ENCODE results near the gene HEPN1.

Gene HEPN1

DNA sequence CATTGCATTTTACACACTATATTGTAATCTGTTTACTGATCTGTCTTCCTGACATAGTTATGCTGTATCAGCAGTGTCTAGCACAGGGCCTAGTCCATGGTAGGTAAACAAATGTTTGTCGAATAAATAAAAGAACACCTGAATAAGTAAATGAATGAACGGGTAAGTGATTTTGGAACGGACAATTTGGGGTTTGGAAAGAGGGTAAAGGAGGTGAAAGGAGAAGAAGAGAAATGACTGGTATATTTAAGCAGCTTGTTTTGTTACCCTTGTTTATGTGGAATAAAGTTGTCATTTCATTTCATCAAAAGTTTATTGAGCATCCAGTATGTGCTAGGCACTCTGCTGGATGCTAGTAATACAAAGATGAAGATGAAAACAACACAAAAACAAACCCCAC is at the start of gene HEPN1:
Gene HEPN1, plus strand, starts transcription at position 301 of the 400 bp plus-strand sequence.
- no peak for DNase-seq (ENCODE audit: low read depth)

GRCh38 chr11:124869331-124869730 is 49.7 kb upstream of the HEPN1 start:
- no peak for DNase-seq (ENCODE audit: low read depth)

- no peak for DNase-seq (ENCODE audit: low read depth)
These were observed 49.1 kb upstream of the HEPN1 start for GRCh38 chr11:124869856-124870387.

- no peak for DNase-seq (ENCODE audit: low read depth)
These were observed 48.6 kb upstream of the HEPN1 start for GRCh38 chr11:124870430-124870829.

DNA sequence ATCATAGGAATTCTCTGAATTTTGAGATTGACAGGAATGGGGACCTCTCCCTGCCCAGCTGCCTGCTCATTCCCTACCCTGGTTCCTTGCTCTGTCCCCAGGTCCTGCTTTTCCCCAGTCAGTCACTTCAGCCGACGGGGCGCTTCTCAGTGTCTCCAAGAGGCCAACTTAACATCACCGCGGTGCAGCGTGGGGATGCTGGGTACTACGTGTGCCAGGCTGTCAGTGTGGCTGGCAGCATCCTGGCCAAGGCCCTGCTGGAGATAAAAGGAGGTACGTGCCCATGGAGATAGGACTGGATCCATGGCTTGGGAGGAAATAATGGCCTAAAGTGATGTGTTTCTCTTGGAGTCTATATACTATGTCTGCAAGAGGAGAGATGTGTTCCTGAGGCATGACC is 46.8 kb upstream of the HEPN1 start:
- DNase-seq (ENCODE audit: low read depth) = no peak

DNA sequence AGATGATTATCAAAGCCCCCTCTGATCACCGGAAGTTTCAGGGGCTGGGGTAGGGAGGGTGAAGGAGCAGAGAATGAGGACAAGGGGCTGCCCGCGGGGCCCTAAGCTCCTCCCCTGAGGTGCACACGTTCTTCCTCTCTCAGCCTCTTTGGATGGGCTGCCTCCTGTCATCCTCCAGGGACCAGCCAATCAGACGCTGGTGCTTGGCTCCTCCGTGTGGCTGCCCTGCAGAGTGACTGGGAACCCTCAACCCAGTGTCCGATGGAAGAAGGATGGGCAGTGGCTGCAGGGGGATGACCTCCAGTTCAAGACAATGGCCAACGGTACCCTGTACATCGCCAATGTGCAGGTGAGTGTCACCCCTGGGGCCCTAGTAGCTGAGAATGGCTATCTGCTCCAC is 46.3 kb upstream of the HEPN1 start:
- DNase-seq (ENCODE audit: low read depth) = no peak

DNA sequence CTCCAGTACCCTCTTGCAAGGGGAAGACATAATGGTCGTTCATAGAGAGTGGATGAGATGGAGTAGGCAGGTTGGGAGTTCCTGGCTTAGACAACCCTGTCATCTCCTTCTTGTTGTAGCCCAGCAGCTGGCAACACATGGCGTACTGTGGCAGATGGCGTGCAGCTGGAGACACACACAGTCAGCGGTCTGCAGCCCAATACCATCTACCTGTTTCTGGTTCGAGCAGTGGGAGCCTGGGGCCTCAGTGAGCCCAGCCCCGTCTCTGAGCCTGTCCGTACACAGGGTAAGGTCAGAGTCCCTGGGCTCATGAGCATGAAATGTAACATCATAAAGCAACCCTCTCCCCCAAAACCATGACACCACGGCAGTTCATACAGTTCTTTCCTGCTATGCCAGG is 45.1 kb upstream of the HEPN1 start:
- DNase-seq (ENCODE audit: low read depth) = no peak

GRCh38 chr11:124874571-124875255 is 44.3 kb upstream of the HEPN1 start:
- DNase-seq (ENCODE audit: low read depth) = no peak

- no peak for DNase-seq (ENCODE audit: low read depth)
These were observed 43.6 kb upstream of the HEPN1 start for GRCh38 chr11:124875401-124875800.

DNA sequence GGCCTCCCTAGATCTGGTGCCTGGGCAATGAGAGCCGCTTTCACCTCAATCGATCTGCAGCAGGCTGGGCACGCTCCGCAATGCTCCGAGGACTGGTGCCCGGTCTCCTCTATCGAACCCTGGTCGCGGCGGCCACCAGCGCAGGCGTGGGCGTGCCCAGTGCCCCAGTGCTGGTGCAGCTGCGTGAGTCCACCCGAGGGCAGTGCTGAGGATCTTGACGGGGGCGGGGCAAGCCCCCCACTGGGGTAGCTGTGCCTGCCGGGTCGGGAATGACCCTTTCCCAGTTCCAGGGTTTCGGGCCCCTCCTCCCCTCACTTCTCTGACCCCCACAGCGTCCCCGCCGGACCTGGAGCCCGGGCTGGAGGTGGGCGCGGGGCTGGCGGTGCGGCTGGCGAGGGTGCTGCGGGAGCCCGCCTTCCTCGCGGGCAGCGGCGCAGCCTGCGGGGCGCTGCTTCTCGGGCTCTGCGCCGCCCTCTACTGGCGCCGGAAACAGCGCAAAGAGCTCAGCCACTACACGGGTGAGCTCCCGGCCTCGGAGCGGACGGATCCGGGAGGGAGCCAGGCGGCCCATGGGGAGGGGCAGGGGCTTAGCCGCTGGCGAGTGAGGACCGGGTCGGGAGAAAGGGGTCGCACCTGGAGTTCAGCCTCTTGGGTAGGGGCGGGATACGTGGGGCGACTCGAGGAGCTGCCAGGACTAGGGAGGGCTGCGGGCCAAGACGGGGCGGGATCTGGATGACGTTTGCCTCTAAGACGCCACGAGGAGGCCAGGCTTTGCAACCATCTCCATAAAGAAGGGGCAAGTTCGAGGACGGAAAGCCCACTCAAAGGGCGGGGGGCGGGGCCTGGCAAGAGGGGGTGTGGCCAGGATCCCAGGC is 42.9 kb upstream of the HEPN1 start:
- peak; percentile 43 for DNase-seq (ENCODE audit: low read depth)

DNA sequence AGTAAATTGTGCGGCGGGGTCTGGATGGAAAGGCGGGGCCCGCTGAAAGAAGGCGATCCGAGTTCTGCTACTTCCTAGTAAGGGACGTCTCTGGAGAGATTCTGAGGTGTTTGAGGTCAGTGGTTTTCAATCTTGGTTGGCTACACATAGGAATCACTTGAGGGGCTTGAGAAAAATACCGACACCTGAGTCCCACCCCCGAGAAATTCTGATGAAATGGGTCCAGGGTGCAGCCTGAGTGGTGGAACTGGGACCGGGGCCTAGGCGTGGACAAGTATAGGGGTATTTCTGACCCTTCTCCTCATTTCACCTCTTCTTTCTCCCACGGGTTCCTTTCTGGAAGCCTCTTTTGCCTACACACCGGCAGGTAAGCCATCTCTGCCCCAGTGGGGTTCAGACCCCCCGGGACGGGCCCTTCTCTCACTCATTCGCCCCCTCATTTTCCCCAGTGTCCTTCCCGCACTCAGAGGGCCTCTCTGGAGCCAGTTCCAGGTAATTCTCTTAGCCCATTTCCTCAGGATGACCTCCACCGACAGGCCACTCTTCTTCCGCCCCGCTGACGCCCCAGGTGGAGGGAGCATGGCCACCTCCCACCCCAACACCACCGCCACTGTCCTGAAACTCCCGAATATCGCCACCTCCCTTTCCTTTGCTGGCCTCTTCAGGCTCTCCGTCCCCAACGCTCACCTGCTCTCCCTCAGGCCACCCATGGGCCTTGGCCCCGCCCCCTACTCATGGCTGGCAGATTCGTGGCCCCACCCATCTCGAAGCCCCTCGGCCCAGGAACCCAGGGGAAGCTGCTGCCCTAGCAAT is 42.0 kb upstream of the HEPN1 start:
- DNase-seq (ENCODE audit: low read depth) = no peak

DNA sequence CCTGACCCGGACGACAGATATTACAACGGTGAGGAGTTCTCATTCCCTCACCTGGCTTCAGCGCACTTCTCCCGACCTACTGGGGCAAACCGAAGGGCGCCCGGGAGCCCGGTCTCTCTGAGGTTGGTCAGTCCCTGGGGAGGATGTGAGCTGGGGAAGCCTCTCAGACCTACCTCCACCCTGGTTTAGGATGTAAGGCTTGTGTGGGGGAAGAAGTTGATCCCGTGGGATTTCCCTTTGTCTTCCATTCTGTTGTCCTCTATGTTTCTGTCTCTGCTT is 41.5 kb upstream of the HEPN1 start:
- no peak for DNase-seq (ENCODE audit: low read depth)

DNA sequence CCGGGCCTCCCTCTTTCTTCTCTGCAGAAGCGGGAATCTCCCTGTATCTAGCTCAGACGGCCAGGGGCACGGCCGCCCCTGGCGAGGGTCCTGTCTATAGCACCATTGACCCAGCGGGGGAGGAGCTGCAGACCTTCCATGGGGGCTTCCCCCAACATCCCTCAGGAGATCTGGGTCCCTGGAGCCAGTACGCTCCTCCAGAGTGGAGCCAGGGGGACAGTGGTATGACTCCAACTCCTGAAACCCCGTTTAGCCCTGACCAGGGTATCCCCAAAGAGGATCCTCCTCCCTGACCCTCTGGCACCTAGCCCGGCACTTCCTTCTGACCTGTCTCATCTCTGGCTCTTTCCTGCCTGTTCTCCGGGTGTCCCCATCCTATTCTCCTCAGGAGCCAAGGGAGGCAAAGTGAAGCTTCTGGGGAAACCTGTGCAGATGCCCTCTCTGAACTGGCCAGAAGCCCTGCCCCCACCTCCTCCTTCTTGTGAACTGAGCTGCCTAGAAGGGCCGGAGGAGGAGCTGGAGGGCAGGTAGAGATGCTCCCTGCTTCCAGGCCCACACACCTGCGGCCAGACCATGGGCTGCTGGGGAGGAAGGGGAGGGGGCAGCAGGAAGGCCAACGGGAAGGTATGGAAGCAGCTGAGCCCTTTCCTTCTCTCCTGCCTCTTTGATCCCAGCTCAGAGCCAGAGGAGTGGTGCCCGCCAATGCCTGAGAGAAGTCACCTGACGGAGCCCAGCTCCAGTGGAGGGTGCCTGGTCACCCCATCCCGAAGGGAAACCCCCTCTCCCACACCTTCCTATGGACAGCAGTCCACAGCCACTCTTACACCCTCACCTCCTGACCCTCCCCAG is 40.9 kb upstream of the HEPN1 start:
- DNase-seq (ENCODE audit: low read depth) = no peak

DNA sequence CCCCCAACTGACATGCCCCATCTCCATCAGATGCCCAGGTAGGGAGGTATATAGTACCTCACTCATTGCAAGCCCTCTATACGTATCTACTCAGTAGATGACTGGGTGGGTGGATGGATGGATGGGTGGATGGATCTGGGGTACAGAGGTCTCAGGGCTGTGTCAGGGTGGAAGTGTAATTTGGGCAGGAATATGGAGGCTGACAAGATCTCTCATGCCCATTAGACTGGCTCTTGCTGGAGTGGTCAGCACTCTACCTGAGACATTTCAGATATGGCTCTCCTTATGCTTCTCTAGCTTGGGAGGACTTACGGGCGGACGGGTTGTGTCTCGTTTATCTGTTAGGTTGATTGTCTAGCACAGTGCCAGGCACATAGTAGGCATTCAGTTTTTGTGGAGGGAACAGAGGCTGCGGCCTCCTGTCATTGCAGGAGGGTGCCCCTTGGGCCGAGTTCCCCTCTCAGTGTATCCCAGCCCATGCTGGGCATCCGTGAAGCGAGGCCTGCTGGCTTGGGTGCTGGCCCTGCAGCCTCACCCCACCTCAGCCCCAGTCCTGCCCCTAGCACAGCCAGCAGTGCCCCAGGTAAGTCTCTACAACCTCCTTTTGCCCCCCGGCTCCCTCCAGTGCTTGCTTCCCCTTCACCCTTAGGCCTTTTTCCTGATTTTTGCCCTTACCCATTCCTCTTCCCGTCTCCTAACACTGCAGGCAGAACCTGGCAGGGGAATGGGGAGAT is 40.1 kb upstream of the HEPN1 start:
- DNase-seq (ENCODE audit: low read depth) = no peak

DNA sequence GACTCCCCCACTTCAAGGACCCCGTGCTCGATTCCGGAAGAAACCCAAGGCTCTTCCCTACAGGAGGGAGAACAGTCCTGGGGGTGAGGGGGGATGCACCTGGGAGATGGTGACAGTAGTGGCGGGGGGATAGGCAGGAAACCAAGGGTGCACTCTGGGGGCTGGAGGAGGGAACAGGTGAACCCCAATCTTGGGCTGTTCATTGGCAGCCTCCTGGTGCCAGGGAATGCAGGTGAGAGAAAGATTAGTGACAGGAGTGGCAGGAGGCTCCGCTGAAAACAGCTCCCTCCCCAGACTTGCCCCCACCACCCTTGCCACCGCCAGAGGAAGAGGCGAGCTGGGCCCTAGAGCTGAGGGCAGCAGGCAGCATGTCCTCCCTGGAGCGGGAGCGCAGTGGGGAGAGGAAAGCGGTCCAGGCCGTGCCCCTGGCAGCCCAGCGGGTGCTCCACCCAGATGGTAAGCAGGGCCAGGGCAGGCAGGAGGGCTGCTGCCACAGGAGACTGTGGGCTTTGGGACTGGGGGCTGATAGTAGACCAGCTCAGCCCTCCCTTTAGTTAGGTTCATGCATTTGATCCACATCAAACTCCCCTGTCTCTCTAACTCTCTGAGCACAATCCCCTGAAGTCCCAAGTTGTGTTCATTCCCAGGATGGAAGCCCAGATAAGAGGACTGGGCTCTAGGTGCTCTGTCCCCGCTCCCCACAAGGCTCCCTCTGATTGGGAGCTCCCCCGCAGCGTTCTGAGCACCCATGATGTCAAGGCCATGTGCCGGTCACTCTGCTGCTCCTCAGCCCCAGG is 39.4 kb upstream of the HEPN1 start:
- no peak for DNase-seq (ENCODE audit: low read depth)

DNA sequence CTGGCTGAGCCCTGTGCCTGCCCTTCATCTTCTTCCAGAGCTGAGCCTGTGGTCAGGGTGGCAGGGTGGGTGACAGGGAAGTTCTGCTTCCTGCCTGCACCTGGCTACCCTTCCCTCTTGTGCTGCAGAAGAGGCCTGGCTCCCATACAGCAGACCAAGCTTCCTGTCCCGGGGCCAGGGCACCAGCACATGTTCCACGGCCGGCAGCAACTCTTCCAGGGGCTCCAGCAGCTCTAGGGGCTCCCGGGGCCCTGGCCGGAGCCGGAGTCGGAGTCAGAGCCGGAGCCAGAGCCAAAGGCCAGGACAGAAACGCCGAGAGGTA is 38.8 kb upstream of the HEPN1 start:
- no peak for DNase-seq (ENCODE audit: low read depth)

DNA sequence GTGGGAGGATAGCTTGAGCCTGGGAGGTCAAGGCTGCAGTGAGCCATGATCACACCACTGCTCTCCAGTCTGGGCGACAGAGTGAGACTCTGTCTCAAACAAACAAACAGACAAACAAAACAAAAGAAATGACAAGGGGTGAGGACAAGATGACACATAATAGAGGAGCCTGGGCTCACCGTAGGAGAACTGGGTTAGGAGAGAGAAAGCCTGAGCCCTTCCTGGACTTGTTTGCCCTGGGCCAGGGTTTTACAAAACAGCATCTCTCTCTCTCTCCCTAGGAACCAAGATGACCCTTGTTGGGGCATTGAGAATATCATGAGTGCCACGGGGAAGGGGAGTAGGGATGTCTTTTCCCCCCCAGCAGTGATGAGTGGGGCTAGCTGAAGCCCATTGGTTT is 38.1 kb upstream of the HEPN1 start:
- DNase-seq (ENCODE audit: low read depth) = no peak

DNA sequence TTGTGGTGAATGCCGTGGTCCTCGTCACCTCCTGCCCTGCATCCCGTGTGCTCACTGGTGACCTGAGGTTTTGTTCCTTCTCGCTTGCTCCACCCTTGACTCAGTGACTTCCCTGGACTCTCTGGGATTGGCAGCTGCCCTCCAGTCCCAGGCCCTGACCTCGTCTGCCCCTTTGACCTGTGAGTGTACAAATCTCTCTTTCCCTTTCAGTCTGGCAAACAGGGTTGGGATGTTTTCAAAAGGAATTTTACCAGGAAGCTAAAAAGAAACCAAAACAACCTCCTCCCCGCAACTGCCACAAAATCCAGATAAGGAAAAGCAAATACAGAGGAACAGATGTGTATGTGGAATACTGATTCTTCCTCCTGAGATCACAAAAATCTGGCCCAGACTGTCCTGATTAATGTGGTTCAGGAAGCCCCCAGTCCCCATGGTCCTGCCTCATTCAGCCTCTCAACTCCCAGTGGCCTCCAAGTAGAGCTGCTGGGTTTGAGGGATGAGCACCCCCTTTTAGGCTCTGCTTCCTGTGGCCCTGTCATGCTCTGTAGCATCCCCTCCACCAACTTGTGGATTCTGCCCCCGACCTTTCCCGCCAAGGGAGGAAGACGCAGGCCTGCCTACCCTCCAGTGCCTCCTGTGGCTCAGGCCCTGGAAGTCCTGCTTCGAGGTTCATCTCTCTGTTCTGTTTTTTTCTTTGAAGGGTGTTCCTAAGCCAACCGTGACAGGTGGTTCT is 36.5 kb upstream of the HEPN1 start:
- no peak for DNase-seq (ENCODE audit: low read depth)

DNA sequence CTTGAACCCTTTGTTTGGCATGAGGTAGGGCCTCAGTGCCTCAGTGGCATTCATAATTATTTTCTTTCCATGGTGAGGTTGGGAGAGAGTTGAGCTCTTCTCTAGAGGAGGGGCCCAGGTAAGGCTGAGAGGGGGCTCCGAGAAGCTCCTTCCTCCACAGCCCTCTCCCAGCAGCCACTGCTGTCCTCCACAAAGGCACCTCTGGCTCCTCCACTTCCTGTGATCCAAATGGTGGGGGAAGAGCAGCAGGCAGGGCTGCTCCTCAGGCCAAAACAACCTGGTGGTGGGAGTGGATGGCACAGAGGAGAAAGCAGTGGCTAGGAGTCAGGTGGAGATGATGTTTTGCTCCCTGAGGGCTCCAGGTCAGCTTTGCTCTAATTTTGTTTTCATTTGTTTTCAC is 34.7 kb upstream of the HEPN1 start:
- DNase-seq (ENCODE audit: low read depth) = no peak

Data from GM04503 (cell line).